Memory B cell (primary cell): ENCODE measurements around the gene TNFRSF17.

ENCODE experiments used
- ATAC-seq: fragments of 150-1000 bp; cut with Tn5 transposase; 2 replicates; pipeline ENCODE4 v1.10.0; 2021; ENCODE audit warnings: low read depth, mild to moderate bottlenecking, moderate library complexity
- DNase-seq, 2 donors: peaks; one replicate each; pipeline ENCODE4 v3.0.0; 2022; ENCODE audit warnings: low spot score in 2 of 2
- H3K27ac Mint-ChIP-seq: one replicate; pipeline ENCODE4 v1.8.0; 2022; ENCODE audit warnings: mild to moderate bottlenecking, moderate library complexity, mixed read lengths
- H3K27me3 Mint-ChIP-seq: one replicate; pipeline ENCODE4 v1.8.0; 2022; ENCODE audit warnings: mixed read lengths
- H3K36me3 Mint-ChIP-seq: one replicate; pipeline ENCODE4 v1.8.0; 2022; ENCODE audit warnings: mild to moderate bottlenecking, mixed read lengths
- H3K4me1 Mint-ChIP-seq: one replicate; pipeline ENCODE4 v1.8.0; 2022; ENCODE audit warnings: mixed read lengths
- H3K4me3 Mint-ChIP-seq: one replicate; pipeline ENCODE4 v1.8.0; 2022; ENCODE audit warnings: mild to moderate bottlenecking, moderate library complexity, mixed read lengths
- H3K9me3 Mint-ChIP-seq: one replicate; pipeline ENCODE4 v1.8.0; 2022; ENCODE audit warnings: mixed read lengths

Gene TNFRSF17

DNA sequence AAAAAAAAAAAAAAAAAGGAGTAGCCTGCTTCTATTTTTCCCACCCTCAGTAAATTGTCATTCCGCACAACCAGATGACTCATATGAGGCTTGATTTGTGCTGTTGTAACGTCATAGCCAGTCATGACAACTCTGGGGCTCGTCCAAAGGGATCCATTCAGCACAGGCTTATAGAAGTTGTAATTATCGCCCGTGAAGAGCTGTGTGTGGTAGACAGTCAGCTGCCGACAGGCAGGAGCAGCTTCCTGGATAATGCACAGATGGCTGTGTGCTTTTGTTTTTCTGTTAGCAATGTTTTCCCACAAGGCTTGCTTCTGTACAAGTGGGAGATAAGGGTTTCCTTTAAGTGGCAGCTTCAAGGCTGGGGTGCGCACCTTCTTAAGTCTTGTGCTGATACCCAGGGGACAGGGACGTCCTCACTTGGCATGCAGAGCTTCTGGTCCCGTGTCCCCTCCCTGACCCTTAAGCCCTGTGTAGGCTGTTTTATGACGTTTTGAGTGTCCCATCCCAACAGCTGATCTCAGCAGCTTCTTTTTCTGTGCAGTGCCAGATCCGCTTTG lies 37.5 kb downstream of the TNFRSF17 start:
- Mint-ChIP-seq H3K27ac (peak overlapping the region; percentile 41), H3K27me3 (no peaks in the 10 kb centered on the region), H3K36me3 (peaks cover 22% of the 10 kb centered on the region), H3K4me1 (peaks cover 21% of the 10 kb centered on the region), H3K4me3 (no peak overlapping the region), H3K9me3 (no peaks in the 10 kb centered on the region)
- no peak for DNase-seq
- ATAC-seq, result no peak

DNA sequence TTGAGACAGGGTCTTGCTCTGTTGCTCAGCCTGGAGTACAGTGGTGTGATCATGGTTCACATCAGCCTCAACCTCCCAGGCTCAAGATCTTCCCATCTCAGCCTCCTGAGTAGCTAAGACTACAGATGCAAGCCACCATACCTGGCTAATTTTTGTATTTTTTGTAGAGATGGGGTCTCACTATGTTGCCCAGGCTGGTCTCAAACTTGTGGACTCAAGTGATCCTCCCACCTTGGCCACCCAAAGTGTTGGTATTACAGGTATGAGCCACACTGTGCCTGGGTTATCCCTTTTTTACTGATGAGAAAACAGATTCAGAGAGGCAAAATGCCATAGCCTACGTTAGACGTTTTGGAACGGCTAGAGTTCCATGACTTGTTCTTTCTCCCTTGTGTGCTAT lies 41.6 kb downstream of the TNFRSF17 start:
- ATAC-seq, result no peak
- Mint-ChIP-seq H3K4me3 (no peak overlapping the region), H3K27ac (no peak overlapping the region), H3K36me3 (peaks cover 15% of the 10 kb centered on the region), H3K9me3 (no peaks in the 10 kb centered on the region), H3K4me1 (peaks cover 13% of the 10 kb centered on the region), H3K27me3 (no peaks in the 10 kb centered on the region)
- no peak for DNase-seq

DNA sequence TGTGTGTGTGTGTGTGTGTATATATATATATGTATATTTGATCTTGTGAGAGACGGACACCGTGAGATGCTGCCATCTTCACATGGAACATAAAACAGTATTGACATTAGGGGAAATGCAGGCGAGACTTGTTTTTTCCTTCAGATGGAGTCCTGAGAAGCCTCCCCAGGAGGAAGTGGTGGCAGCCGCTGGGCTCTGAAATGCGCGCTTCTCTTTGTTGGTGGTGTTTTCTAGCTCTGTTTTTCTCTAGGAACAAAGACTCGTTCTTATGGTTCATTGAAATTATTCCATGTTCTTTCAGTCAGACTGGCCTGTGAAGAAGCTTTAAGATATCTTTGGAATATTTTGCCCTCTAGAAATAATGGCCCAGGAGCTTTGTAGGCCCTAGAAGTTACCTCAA lies 44.5 kb downstream of the TNFRSF17 start:
- DNase-seq (no peak), ATAC-seq (no peak)
- H3K27me3 Mint-ChIP-seq, result no peaks in the 10 kb centered on the region
- H3K4me1 Mint-ChIP-seq, result peaks cover 23% of the 10 kb centered on the region
- H3K4me3 Mint-ChIP-seq, result no peak overlapping the region
- peaks cover 22% of the 10 kb centered on the region for H3K36me3 Mint-ChIP-seq
- H3K27ac Mint-ChIP-seq, result peak overlapping the region; percentile 79
- no peaks in the 10 kb centered on the region for H3K9me3 Mint-ChIP-seq

DNA sequence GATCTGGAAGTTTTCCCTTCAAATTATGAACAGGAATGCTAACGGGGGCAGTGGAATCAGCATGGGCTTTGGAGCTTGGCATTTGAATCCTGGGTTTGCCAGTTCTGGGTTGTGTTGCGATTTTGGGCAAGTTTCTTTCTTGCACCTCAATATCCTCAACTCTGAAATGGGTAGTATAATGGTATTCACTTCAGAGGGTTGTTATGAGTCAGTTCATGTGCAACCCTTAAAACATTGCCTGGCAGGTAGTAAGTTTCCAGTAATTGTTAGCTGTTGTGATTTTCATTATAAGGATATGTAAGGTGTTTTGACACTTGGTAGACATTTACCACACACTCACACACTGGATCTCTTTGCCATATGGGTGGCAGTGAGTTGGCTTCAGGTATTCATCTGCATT lies 44.9 kb downstream of the TNFRSF17 start:
- ATAC-seq, result no peak

DNA sequence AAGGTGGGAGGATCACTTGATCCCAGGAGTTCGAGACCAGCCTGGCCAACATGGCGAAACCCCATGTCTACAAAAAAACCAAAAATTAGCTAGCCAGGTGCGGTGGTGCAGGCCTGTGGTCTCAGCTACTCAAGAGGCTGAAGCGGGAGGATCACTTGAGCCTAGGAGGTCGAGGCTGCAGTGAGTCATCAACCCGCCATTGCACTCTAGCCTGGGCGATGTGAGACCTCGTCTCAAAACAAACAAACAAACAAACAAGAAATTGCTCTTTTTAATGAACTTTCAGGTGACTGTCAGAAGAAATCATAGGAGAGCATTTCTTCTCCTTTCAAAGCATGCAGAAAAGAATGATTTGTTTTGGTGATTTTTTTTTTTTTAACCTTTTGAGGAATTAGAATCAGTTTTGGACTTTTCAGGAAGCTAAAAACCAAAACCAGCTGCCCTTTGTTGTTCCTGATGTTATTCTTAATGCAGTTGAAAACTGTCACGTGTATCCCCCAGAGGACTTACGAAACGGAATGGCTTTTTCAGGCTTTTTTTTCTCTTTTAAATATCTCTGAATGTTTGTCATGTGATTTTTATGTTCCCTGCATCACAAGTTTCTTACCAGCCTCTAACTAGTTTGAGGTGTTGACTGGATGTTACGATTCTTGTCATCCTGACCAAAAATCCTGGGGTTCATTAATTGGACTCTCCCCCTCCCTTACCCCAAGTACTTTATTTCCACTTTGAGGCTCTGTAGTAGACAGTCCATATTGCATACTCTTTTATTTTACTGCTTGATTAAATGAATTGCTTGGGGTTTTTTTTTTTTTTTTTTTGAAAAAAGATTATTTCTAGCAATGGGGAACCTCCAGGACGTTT lies 45.6 kb downstream of the TNFRSF17 start:
- Mint-ChIP-seq H3K4me1 (peaks cover 23% of the 10 kb centered on the region), H3K27me3 (no peaks in the 10 kb centered on the region), H3K27ac (peak overlapping the region; percentile 79), H3K4me3 (peak overlapping the region; percentile 71), H3K9me3 (no peaks in the 10 kb centered on the region), H3K36me3 (peaks cover 16% of the 10 kb centered on the region)
- peak; percentile 53 for ATAC-seq
- no peak for DNase-seq

More for the DNA sequence above, 44.9 kb downstream of the TNFRSF17 start:
- H3K9me3 Mint-ChIP-seq, result no peaks in the 10 kb centered on the region
- no peaks in the 10 kb centered on the region for H3K27me3 Mint-ChIP-seq
- peak overlapping the region; percentile 79 for H3K27ac Mint-ChIP-seq
- no peak for DNase-seq
- H3K4me1 Mint-ChIP-seq, result peaks cover 23% of the 10 kb centered on the region
- no peak overlapping the region for H3K4me3 Mint-ChIP-seq
- H3K36me3 Mint-ChIP-seq, result peaks cover 21% of the 10 kb centered on the region

DNA sequence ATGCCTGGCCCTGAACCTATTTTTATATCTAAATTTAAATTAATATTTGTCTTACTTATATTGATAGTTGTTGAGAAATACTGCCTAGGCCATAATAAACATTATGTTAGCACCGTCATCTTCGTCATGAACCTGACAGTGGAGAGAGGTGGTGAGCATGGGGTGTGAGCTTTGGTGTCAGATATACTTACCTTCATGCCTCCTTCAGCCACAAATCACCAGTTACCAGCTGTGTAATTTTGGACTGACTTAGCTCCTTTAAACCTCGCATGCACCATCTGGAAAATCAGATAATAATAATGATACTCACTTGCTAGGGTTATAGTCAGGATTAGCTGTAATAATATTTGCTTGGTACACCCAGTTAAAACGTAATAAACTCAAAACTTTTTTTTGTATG lies 46.6 kb downstream of the TNFRSF17 start:
- peak overlapping the region; percentile 79 for H3K27ac Mint-ChIP-seq

DNA sequence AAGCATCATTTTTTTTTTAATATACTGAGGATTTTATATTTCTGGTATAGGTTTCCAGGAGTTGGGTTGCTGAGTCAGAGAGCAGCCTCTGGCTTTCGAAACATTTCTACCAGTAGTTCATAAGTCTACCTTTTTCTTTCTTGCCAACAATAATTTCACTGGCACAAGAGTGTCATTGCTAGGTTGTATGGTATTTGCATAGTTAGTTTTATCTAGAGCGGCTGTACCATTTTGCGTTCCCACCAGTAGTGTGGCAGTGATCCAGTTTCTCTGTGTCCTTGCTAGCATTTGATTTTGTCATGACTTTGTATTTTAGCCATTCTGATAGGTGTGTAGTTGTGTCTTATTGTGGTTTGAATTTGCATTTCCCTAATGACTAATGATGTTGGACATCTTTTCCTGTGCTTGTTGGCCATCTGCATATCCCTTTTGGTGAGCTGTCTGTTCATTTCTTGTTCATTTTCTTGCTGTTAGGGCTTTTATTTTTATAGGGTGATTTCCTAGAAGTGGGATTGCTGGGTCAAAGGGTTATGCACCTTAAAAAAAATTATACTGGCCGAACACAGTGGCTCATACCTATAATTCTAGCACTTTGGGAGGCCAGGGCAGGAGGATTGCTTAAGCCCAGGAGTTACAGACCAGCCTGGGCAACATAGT lies 51.4 kb downstream of the TNFRSF17 start:
- Mint-ChIP-seq H3K27ac (peak overlapping the region; percentile 19), H3K9me3 (no peaks in the 10 kb centered on the region), H3K36me3 (peaks cover 9% of the 10 kb centered on the region), H3K4me3 (no peak overlapping the region), H3K27me3 (no peaks in the 10 kb centered on the region), H3K4me1 (peaks cover 18% of the 10 kb centered on the region)
- ATAC-seq, result no peak
- no peak for DNase-seq

More for the DNA sequence above, 46.6 kb downstream of the TNFRSF17 start:
- H3K27me3 Mint-ChIP-seq, result no peaks in the 10 kb centered on the region
- DNase-seq (no peak), ATAC-seq (no peak)
- H3K36me3 Mint-ChIP-seq, result peaks cover 16% of the 10 kb centered on the region
- no peaks in the 10 kb centered on the region for H3K9me3 Mint-ChIP-seq
- peaks cover 26% of the 10 kb centered on the region for H3K4me1 Mint-ChIP-seq
- H3K4me3 Mint-ChIP-seq, result no peak overlapping the region

DNA sequence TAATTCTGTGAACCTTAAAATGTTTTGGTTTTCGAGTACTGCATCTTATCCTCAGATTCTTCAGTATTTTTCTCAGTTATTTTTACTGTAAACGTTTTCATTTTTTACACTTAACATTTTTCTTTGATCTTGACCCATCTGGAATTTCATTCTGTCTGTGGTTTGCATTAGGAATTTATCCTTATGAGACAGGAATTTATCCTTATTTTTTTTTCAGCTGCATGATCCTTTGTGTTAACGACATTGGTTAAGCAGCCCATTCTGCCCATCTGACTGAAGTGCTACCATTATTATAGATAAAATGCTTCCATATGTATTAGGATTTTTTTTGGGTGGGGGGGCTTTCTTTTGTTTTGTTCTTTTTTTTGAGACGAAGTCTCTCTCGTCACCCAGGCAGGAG lies 52.5 kb downstream of the TNFRSF17 start:
- Mint-ChIP-seq H3K9me3 (no peaks in the 10 kb centered on the region), H3K27me3 (no peaks in the 10 kb centered on the region), H3K4me1 (peaks cover 19% of the 10 kb centered on the region), H3K4me3 (no peak overlapping the region), H3K36me3 (peaks cover 6% of the 10 kb centered on the region), H3K27ac (no peak overlapping the region)
- DNase-seq (no peak), ATAC-seq (no peak)
